HepG2 (cell line): Measurements from ENCODE around the gene SLC38A3. TPM values are rescaled to one million over a fixed set of nuclear protein-coding genes. Genes with fewer than 3 reads are reported as not detected.
A peak's percentile ranks its signal among the peaks of the same experiment; 100 is the strongest.

Source experiments
- ATAC-seq: fragments of 200-7000 bp; cut with Tn5 transposase; 3 replicates; pipeline ENCODE4 v1.9.1; 2020; ENCODE audit warnings: mild to moderate bottlenecking, moderate library complexity
- BruUV-seq: library from RNA; stranded (reverse); fragments of 400-500 nt; replicated peaks from 2 replicates; lab custom pipeline; 2021; lab: Mats Ljungman, UMichigan
- CTCF ChIA-PET: fragments of 300-600 bp; formaldehyde crosslinking; extraction: SDS; loops from one replicate; lab custom pipeline; 2021; ENCODE audit warnings: low total read pairs, inconsistent platforms, low intra/inter-chr PET ratio; lab: Yijun Ruan, JAX
- POLR2A ChIA-PET: fragments of 350-600 bp; sonication (Branson Sonifier 250); formaldehyde crosslinking; loops from one replicate; lab custom pipeline; 2020; ENCODE audit warnings: antibody characterized with exemption, inconsistent platforms; lab: Yijun Ruan, JAX
- DNase-seq: peaks from one replicate; pipeline ENCODE4 v3.0.0-alpha.2; 2015; ENCODE audit warnings: low spot score
- FAIRE-seq: peaks from 3 replicates; lab custom pipeline; 2011; peaks lifted over from hg19 to GRCh38; lab: Jason Lieb, UNC
- H2AFZ ChIP-seq: one replicate; pipeline ENCODE4 v1.6.1; 2011; ENCODE audit warnings: low read length, inconsistent platforms
- H3K27ac ChIP-seq: fragments of 300-600 bp; 3 replicates; pipeline ENCODE4 v1.8.0; 2011; ENCODE audit warnings: mixed run types, mild to moderate bottlenecking, mixed read lengths, low read length, inconsistent platforms; ENCODE audit not compliant: insufficient read depth; ENCODE audit errors: extremely low read length
- H3K27me3 ChIP-seq, 2 experiments: fragments of 200-600 bp in 1 of 2; 2 replicates in 1 of 2; 3 replicates in 1 of 2; pipeline versions ENCODE4 v1.6.0 to v1.8.0; 2011; ENCODE audit warnings: low read length in 2 of 2, mild to moderate bottlenecking in 2 of 2, moderate library complexity in 2 of 2, inconsistent platforms in 1 of 2; ENCODE audit not compliant: insufficient read depth in 2 of 2, control insufficient read depth in 1 of 2
- H3K36me3 ChIP-seq, 2 experiments: fragments of 200-600 bp in 1 of 2; replicated peaks in 1 of 2; 2 replicates in 1 of 2; 3 replicates in 1 of 2; pipeline versions ENCODE4 v1.5.1 to v1.8.0; 2011; ENCODE audit warnings: low read length in 2 of 2, inconsistent platforms in 1 of 2; ENCODE audit not compliant: insufficient read depth in 2 of 2, control insufficient read depth in 1 of 2
- H3K4me1 ChIP-seq: 2 replicates; pipeline ENCODE4 v1.5.1; 2012; ENCODE audit warnings: low read length, inconsistent platforms; ENCODE audit not compliant: insufficient read depth
- H3K4me2 ChIP-seq: 2 replicates; pipeline ENCODE4 v1.6.0; 2011; ENCODE audit warnings: low read depth, low read length, inconsistent platforms
- H3K4me3 ChIP-seq, 3 experiments: fragments of 200-600 bp in 1 of 3; sonication (generic), shearing (Covaris generic) in 1 of 3; replicated peaks in 1 of 3; 2 replicates each; pipeline ENCODE4 v1.5.1; 2011 to 2016; ENCODE audit warnings: low read length in 3 of 3, inconsistent platforms in 2 of 3, low read depth in 2 of 3, mild to moderate bottlenecking in 2 of 3, control low read depth in 1 of 3, mixed read lengths in 1 of 3; ENCODE audit not compliant: insufficient read depth in 1 of 3
- H3K79me2 ChIP-seq: one replicate; pipeline ENCODE4 v1.6.1; 2011; ENCODE audit warnings: low read length, inconsistent platforms; ENCODE audit not compliant: insufficient read depth
- H3K9ac ChIP-seq: 2 replicates; pipeline ENCODE4 v1.6.0; 2011; ENCODE audit warnings: mild to moderate bottlenecking, low read depth, low read length, inconsistent platforms; ENCODE audit not compliant: insufficient read depth
- H3K9me3 ChIP-seq: 2 replicates; pipeline ENCODE4 v1.5.1; 2012; ENCODE audit warnings: mild to moderate bottlenecking, low read length
- H4K20me1 ChIP-seq: 2 replicates; pipeline ENCODE4 v1.6.0; 2011; ENCODE audit warnings: inconsistent platforms, mild to moderate bottlenecking, low read length, moderate library complexity; ENCODE audit not compliant: insufficient read depth
- CEBPG ChIP-seq: IDR thresholded peaks from 2 replicates; pipeline ENCODE4 v1.6.1; 2016
- PATZ1 ChIP-seq: sonication (generic); formaldehyde crosslinking; IDR thresholded peaks from 2 replicates; pipeline ENCODE4 v1.4.0; 2020; ENCODE audit warnings: missing genetic modification reagents
- ZBTB33 ChIP-seq: sonication (generic); formaldehyde crosslinking; IDR thresholded peaks from 2 replicates; pipeline ENCODE4 v1.4.0; 2020; ENCODE audit warnings: missing genetic modification reagents
- ZNF24 ChIP-seq: fragments of 450-650 bp; IDR thresholded peaks from 2 replicates; pipeline ENCODE4 v1.6.1; 2017; ENCODE audit warnings: antibody characterized with exemption, mild to moderate bottlenecking
- ZNF687 ChIP-seq: sonication (generic); formaldehyde crosslinking; IDR thresholded peaks from 2 replicates; pipeline ENCODE4 v1.5.1; 2020; ENCODE audit warnings: mild to moderate bottlenecking, missing genetic modification reagents, moderate library complexity
- ZSCAN22 ChIP-seq: sonication (generic); formaldehyde crosslinking; IDR thresholded peaks from 2 replicates; pipeline ENCODE4 v1.4.0; 2020; ENCODE audit warnings: mild to moderate bottlenecking, missing genetic modification reagents
- WGBS: methylation state at CpG from one replicate; pipeline ENCODE4 v1.1.6; 2017; ENCODE audit warnings: low lambda C conversion rate; 5-methylcytosine and 5-hydroxymethylcytosine counted together
- in situ Hi-C: cut with HindIII; loops from 2 replicates; pipeline ENCODE4 v1.10.0; 2017; ENCODE audit warnings: low pct_unique_long_range_greater_than_20kb; ENCODE audit not compliant: extremely low pct_ligation_motif_present
- intact Hi-C: fragments of 100-400 bp; cut with micrococcal nuclease; formaldehyde crosslinking; loops from one replicate; pipeline ENCODE4 v1.10.0; 2022; ENCODE audit not compliant: unreplicated experiment
- polyA plus RNA-seq, 8 experiments: library from polyadenylated mRNA; depleted of rRNA in 3 of 8; stranded (reverse) in 7 of 8; unstranded in 1 of 8; fragments of >200 nt; fragmentation: Illumina TruSeq in 4 of 8; extraction: Trizol in 4 of 8; gene quantifications; 2 replicates each; pipeline versions ENCODE4 v1.2.1 to v1.2.3, GENCODE V29; 2011 to 2016; ENCODE audit warnings: low read depth in 4 of 8, missing spikeins in 1 of 8, mixed read lengths in 1 of 8; ENCODE audit not compliant: insufficient read depth in 1 of 8
- total RNA-seq, 5 experiments: library from RNA; depleted of rRNA; stranded (reverse); fragments of >200 nt; fragmentation: Illumina TruSeq; extraction: Trizol; gene quantifications; 2 replicates each; pipeline ENCODE4 v1.2.3, GENCODE V29; 2016; ENCODE audit warnings: low read depth in 1 of 5

SLC38A3 gene
- total and polyA plus RNA-seq, 2 of the 13 experiments (the other 11 are each of a cell fraction or from before 2014, with no cell fraction given) = 29.8 to 164 TPM

GRCh38 chr3:50161320-50161719, 43.8 kb upstream of the SLC38A3 start:
- BruUV-seq = no TSS peak
- H2AFZ ChIP-seq = no peak overlapping the region
- H3K27me3 ChIP-seq = no peaks in the 10 kb centered on the region
- no peak overlapping the region for H3K27ac ChIP-seq
- ChIA-PET CTCF (no interaction called here), POLR2A (interaction anchor here (1.3 kb wide), 1 partner anchor 11 kb away, joined by 3 read pairs; no protein-coding TSS in a partner anchor)
- H4K20me1 ChIP-seq = no peaks in the 10 kb centered on the region
- WGBS = 97% methylated on average over 6 of the region's 13 CpGs
- H3K9me3 ChIP-seq = no peaks in the 10 kb centered on the region
- H3K9ac ChIP-seq = no peak overlapping the region
- no peak for DNase-seq
- H3K4me3 ChIP-seq = no peak overlapping the region
- no peak overlapping the region for H3K4me2 ChIP-seq
- H3K36me3 ChIP-seq = peaks cover 0 to 13% of the 10 kb centered on the region in 2 experiments; a peak in 1 of 5 replicates
- TF ChIP-seq ZBTB33 (CRISPR knock-in tag) (peak; percentile 70), ZSCAN22 (CRISPR knock-in tag) (no peak)
- TF ChIP-seq, all 625 proteins: peak for 1
- in situ Hi-C loops = no loop called here
- FAIRE-seq (no peak), ATAC-seq (no peak)
- intact Hi-C loops = no loop called here
- Histone ChIP-seq H3K4me1 (peaks cover 75% of the 10 kb centered on the region), H3K79me2 (peaks cover 5% of the 10 kb centered on the region)

- Histone ChIP-seq H3K4me1 (peaks cover 75% of the 10 kb centered on the region), H3K79me2 (peaks cover 5% of the 10 kb centered on the region), H3K36me3 (peaks cover 0 to 13% of the 10 kb centered on the region in 2 experiments; a peak in 1 of 5 replicates), H3K4me2 (no peak overlapping the region), H3K4me3 (no peak overlapping the region), H3K27me3 (no peaks in the 10 kb centered on the region), H3K9ac (no peak overlapping the region), H4K20me1 (no peaks in the 10 kb centered on the region), H2AFZ (no peak overlapping the region), H3K27ac (no peak overlapping the region), H3K9me3 (no peaks in the 10 kb centered on the region)
- ATAC-seq (no peak), DNase-seq (no peak), FAIRE-seq (no peak)
- no TSS peak for BruUV-seq
- TF ChIP-seq PATZ1 (CRISPR knock-in tag) = peak; percentile 37
- TF ChIP-seq ZNF687 (CRISPR knock-in tag) = peak; percentile 31; the same call in 1 of the 2 replicates
- no peak for TF ChIP-seq ZNF24
- no peak for TF ChIP-seq CEBPG (CRISPR knock-in tag)
- intact Hi-C loops (no loop called here), in situ Hi-C loops (no loop called here)
- ChIA-PET CTCF (no interaction called here), POLR2A (interaction anchor here (0.5 kb wide), 1 partner anchor 55 kb away, joined by 3 read pairs; no protein-coding TSS in a partner anchor)
- 31% methylated on average over 2 of the region's 5 CpGs for WGBS
Measured at GRCh38 chr3:50162034-50162883, 42.8 kb upstream of the SLC38A3 start.
